Measurements from ENCODE around the gene PFDN2.

The PFDN2 gene

GRCh38 chr1:161131523-161132409 lies 13.9 kb upstream of the PFDN2 start (continued):
- TF ChIP-seq ZNF248 (tag by site-specific recombination; IDR thresholded peaks at IDR 0.05) (no peak), ZBTB8A (tag by site-specific recombination; IDR thresholded peaks at IDR 0.05) (peak; percentile 42), ZNF37A (tag by site-specific recombination; IDR thresholded peaks at IDR 0.05) (no peak), ZNF23 (tag by site-specific recombination; IDR thresholded peaks at IDR 0.05; ENCODE audit: borderline replicate concordance) (no peak), CTCF (tag by site-specific recombination; IDR thresholded peaks at IDR 0.05) (no peak), ZNF776 (tag by site-specific recombination; IDR thresholded peaks at IDR 0.05; ENCODE audit: borderline replicate concordance) (peak; percentile 82; the same call in 1 of the 2 replicates), ZFP69B (tag by site-specific recombination; IDR thresholded peaks at IDR 0.05) (peak; percentile 66), ZNF514 (tag by site-specific recombination; IDR thresholded peaks at IDR 0.05) (0 out of 2 replicates have a peak, but pooled peaks have one; percentile 50), ZNF132 (tag by site-specific recombination; IDR thresholded peaks at IDR 0.05; ENCODE audit: borderline replicate concordance) (no peak), ZNF791 (tag by site-specific recombination; IDR thresholded peaks at IDR 0.05) (peak; percentile 64; the same call in 1 of the 2 replicates), ZNF518A (tag by site-specific recombination; conservative IDR thresholded peaks at IDR 0.05; ENCODE audit: low read depth) (no peak), ZNF513 (tag by site-specific recombination; IDR thresholded peaks at IDR 0.05) (no peak), ZSCAN4 (tag by site-specific recombination; IDR thresholded peaks at IDR 0.05) (peak; percentile 19; the same call in 1 of the 2 replicates), ZNF548 (tag by site-specific recombination; IDR thresholded peaks at IDR 0.05) (peak; percentile 56; the same call in 1 of the 2 replicates), ZBTB48 (tag by site-specific recombination; IDR thresholded peaks at IDR 0.05) (peak; percentile 86), ZNF394 (tag by site-specific recombination; IDR thresholded peaks at IDR 0.05; ENCODE audit: borderline replicate concordance) (peak; percentile 18; the same call in 1 of the 2 replicates), ZNF138 (tag by site-specific recombination; IDR thresholded peaks at IDR 0.05; ENCODE audit: borderline replicate concordance) (no peak), ZNF677 (tag by site-specific recombination; IDR thresholded peaks at IDR 0.05) (no peak), WT1 (tag by site-specific recombination; IDR thresholded peaks at IDR 0.05) (peak; percentile 74), REST (tag by site-specific recombination; IDR thresholded peaks at IDR 0.05) (no peak; the same call in 1 of the 2 replicates), ZNF404 (tag by site-specific recombination; IDR thresholded peaks at IDR 0.05) (no peak), PRDM1 (tag by site-specific recombination; IDR thresholded peaks at IDR 0.05) (peak; percentile 100), ZNF626 (tag by site-specific recombination; IDR thresholded peaks at IDR 0.05) (no peak), ATF2 (tag by site-specific recombination; IDR thresholded peaks at IDR 0.05; ENCODE audit: low read depth) (no peak)

All from HEK293 (cell line).